Gastrocnemius medialis (tissue), 4 donors: Measurements from ENCODE around the gene PREPL.

Experiments
- POLR2A ChIP-seq, 2 donors: fragments of 450-650 bp; IDR thresholded peaks; one replicate each; pipeline ENCODE4 v1.6.1; 2017; ENCODE audit warnings: antibody characterized with exemption in 2 of 2, mild to moderate bottlenecking in 2 of 2, moderate library complexity in 2 of 2
- TF ChIP-seq, protein P1 (sequence below), 5 experiments: fragments of 450-650 bp in 3 of 5; fragments of 200-600 bp in 2 of 5; sonication (generic) in 2 of 5; IDR thresholded peaks in 4 of 5; conservative IDR thresholded peaks in 1 of 5; 1 replicate in 4 of 5; 2 replicates in 1 of 5; pipeline ENCODE4 v1.5.1; 2016 to 2019; ENCODE audit warnings: antibody characterized with exemption in 5 of 5, mild to moderate bottlenecking in 3 of 5, moderate library complexity in 3 of 5

DNA sequence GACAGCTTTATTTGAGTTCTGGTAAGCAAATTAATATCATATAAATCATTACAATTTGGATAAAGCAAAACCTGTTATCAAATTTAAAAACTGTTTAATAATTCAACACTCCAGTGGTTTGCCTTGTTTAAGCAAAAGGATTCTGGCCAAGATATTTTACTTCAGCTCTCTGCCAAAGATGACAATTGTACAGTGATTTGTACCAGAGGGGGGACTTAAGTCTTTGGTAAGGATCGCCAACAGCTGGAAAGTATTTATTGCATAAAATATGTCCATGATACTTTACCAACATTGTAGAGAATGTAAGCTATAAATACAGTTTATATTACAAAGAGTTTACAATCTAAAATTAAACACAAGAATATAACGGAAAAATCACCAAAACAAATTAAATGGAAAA is 13.8 kb downstream of the PREPL start:
- no peak for TF ChIP-seq POLR2A (IDR thresholded peaks at IDR 0.05)
- TF ChIP-seq, protein P1, sequence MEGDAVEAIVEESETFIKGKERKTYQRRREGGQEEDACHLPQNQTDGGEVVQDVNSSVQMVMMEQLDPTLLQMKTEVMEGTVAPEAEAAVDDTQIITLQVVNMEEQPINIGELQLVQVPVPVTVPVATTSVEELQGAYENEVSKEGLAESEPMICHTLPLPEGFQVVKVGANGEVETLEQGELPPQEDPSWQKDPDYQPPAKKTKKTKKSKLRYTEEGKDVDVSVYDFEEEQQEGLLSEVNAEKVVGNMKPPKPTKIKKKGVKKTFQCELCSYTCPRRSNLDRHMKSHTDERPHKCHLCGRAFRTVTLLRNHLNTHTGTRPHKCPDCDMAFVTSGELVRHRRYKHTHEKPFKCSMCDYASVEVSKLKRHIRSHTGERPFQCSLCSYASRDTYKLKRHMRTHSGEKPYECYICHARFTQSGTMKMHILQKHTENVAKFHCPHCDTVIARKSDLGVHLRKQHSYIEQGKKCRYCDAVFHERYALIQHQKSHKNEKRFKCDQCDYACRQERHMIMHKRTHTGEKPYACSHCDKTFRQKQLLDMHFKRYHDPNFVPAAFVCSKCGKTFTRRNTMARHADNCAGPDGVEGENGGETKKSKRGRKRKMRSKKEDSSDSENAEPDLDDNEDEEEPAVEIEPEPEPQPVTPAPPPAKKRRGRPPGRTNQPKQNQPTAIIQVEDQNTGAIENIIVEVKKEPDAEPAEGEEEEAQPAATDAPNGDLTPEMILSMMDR (IDR thresholded peaks at IDR 0.05 in 4 of 5, conservative IDR thresholded peaks at IDR 0.05 in 1 of 5) = no peak
